ENCODE data around the gene MMAB. TPM values are rescaled to one million over a fixed set of nuclear protein-coding genes. Genes with fewer than 3 reads are reported as not detected.

MMAB gene
- total and polyA plus RNA-seq, 2 of the 13 experiments (the other 11 are each of a cell fraction or from before 2014, with no cell fraction given), result 26.1 to 77.3 TPM

GRCh38 chr12:109606320-109607028, 33.2 kb upstream of the MMAB start (continued):
- TF ChIP-seq SP5 (CRISPR knock-in tag; IDR thresholded peaks at IDR 0.05; ENCODE audit: borderline replicate concordance, low read depth) (0 out of 2 replicates have a peak, but pooled peaks have one; percentile 24), PHF21A (CRISPR knock-in tag; IDR thresholded peaks at IDR 0.05) (peak; percentile 61; the same call in 1 of the 2 replicates), SAP130 (CRISPR knock-in tag; IDR thresholded peaks at IDR 0.05; ENCODE audit: low read depth) (peak; percentile 42), PITX1 (CRISPR knock-in tag; IDR thresholded peaks at IDR 0.05) (peak; percentile 98), PBX2 (CRISPR knock-in tag; IDR thresholded peaks at IDR 0.05) (peak; percentile 51), ZSCAN29 (CRISPR knock-in tag; conservative IDR thresholded peaks at IDR 0.05) (peak; percentile 70; the same call in 1 of the 2 replicates), ZFP91 (CRISPR knock-in tag; IDR thresholded peaks at IDR 0.05; ENCODE audit: borderline replicate concordance) (peak; percentile 43; the same call in 1 of the 2 replicates), ZNF891 (CRISPR knock-in tag; IDR thresholded peaks at IDR 0.05) (no peak), NR3C1 (CRISPR knock-in tag; IDR thresholded peaks at IDR 0.05) (no peak), TBX2 (CRISPR knock-in tag; IDR thresholded peaks at IDR 0.05; ENCODE audit: borderline replicate concordance) (peak; percentile 37; the same call in 1 of the 2 replicates), TGIF2 (CRISPR knock-in tag; IDR thresholded peaks at IDR 0.05) (0 out of 2 replicates have a peak, but pooled peaks have one; percentile 27), ZHX2 (IDR thresholded peaks at IDR 0.05; ENCODE audit: low read depth) (no peak), ZHX2 (CRISPR knock-in tag; IDR thresholded peaks at IDR 0.05; ENCODE audit: borderline replicate concordance) (no peak), ZNF552 (CRISPR knock-in tag; IDR thresholded peaks at IDR 0.05; ENCODE audit: borderline replicate concordance) (no peak), ZFX (CRISPR knock-in tag; IDR thresholded peaks at IDR 0.05; ENCODE audit: low read depth) (peak; percentile 56), ZBTB37 (CRISPR knock-in tag; IDR thresholded peaks at IDR 0.05) (no peak), NCOA2 (CRISPR knock-in tag; IDR thresholded peaks at IDR 0.05) (no peak)

Data from HepG2 (cell line).